Ovary (tissue), 9 donors: Measurements from ENCODE around the gene MED27. TPM values are rescaled to one million over a fixed set of nuclear protein-coding genes. Genes with fewer than 3 reads are reported as not detected.

Experiments used
- DNase-seq, 5 donors: peaks; one replicate each; pipeline ENCODE4 v3.0.0-alpha.2; 2019 to 2020
- H3K27ac ChIP-seq, 2 donors: fragments of 200-600 bp; one replicate each; pipeline versions ENCODE4 v1.5.1 to v1.8.0; 2019 to 2022
- H3K27me3 ChIP-seq: fragments of 200-600 bp; one replicate; pipeline ENCODE4 v1.8.0; 2022
- H3K36me3 ChIP-seq: fragments of 200-600 bp; sonication (generic); one replicate; pipeline ENCODE4 v1.5.1; 2019
- H3K4me1 ChIP-seq: one replicate; pipeline ENCODE4 v1.8.1; 2013; ENCODE audit warnings: mild to moderate bottlenecking, moderate library complexity; ENCODE audit not compliant: insufficient read depth
- H3K4me3 ChIP-seq: fragments of 200-600 bp; sonication (generic); one replicate; pipeline ENCODE4 v1.5.1; 2017
- H3K9me3 ChIP-seq, 2 donors: fragments of 200-600 bp in 1 of 2; sonication (generic) in 1 of 2; one replicate each; pipeline versions ENCODE4 v1.5.1 to v1.8.1; 2013 to 2019; ENCODE audit warnings: mild to moderate bottlenecking in 1 of 2, moderate library complexity in 1 of 2
- CTCF ChIP-seq, 3 donors: fragments of 450-650 bp in 2 of 3; fragments of 200-600 bp in 1 of 3; IDR thresholded peaks; one replicate each; pipeline versions ENCODE4 v1.5.1 to v1.8.0; 2016 to 2022; ENCODE audit warnings: antibody characterized with exemption in 3 of 3, mild to moderate bottlenecking in 1 of 3
- EP300 ChIP-seq: sonication (generic); formaldehyde crosslinking; IDR thresholded peaks from one replicate; pipeline ENCODE4 v1.6.1; 2017; ENCODE audit warnings: antibody characterized with exemption
- POLR2A ChIP-seq: fragments of 450-650 bp; IDR thresholded peaks from one replicate; pipeline ENCODE4 v1.6.1; 2017; ENCODE audit warnings: antibody characterized with exemption, mild to moderate bottlenecking, moderate library complexity
- WGBS, 3 donors: extraction: QIAGEN DNeasy Blood & Tissue Kit in 1 of 3; methylation state at CpG; one replicate each; pipeline versions ENCODE4 v1.1.5 to v1.1.7; 2013 to 2017; 5-methylcytosine and 5-hydroxymethylcytosine counted together
- intact Hi-C, 4 donors: fragments of 100-400 bp; cut with DNase I; formaldehyde crosslinking; loops; one replicate each; pipeline versions ENCODE4 v1.11.0 to v1.15.1; 2022 to 2023
- polyA plus RNA-seq, 2 donors: library from polyadenylated mRNA; stranded (reverse); fragments of 200-250 nt in 1 of 2; fragments of 350-450 nt in 1 of 2; fragmentation: Illumina TruSeq in 1 of 2; extraction: RNeasy Lipid Tissue Mini Kit (QIAGEN cat#74804) in 1 of 2; gene quantifications; one replicate each; pipeline ENCODE4 v1.2.3, GENCODE V29; 2013 to 2014
- total RNA-seq, 7 donors: library from RNA; depleted of rRNA in 2 of 7; stranded (reverse); fragments of >200 nt in 2 of 7; fragmentation: NEBNext Ultra II Directional in 3 of 7; extraction: Animal tissue kit (Norgen Biotek cat#: 25700) in 3 of 7; gene quantifications; one replicate each; pipeline versions ENCODE4 v1.1.0 to v1.2.4, GENCODE V29; 2016 to 2023
- donor health status: DM: no; HTN: no; CAD: no; lungs with moderate emphysema.
- donor health status: DM: no; HTN: no; CAD: no.
- donor health status: Bipolar disorder and iron deficiency.
- donor health status: DM: yes; HTN: yes; CAD: no.
- donor health status: DM: no; HTN: no; CAD: no.
- donor health status: DM: yes; HTN: yes; CAD: no.

The MED27 gene
- total and polyA plus RNA-seq, 9 donors, result 7.6 to 24.9 (median 17.4) TPM

DNA sequence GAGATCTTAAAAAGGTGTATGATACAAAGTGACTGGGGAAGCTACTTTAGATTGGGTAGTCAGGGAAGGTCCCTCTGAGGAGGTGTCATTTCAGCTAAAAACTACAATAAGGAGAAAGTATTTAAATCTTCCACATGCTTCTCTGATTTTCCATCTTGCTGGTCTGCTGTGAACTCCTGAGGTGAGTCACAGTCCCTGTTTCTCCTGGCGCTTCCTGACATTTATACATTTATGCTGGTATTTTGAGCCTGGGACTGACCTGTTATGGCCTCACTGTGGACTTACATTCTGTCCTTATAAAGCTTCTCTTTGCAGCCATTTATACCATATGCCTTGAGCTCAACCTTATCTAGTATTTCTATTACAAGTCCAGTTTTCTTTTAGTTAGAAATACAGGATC, 95.1 kb downstream of the MED27 start:
- intact Hi-C loops, result no loop called here
- Histone ChIP-seq H3K36me3 (no peaks in the 10 kb centered on the region), H3K9me3 (no peaks in the 10 kb centered on the region), H3K4me3 (no peak overlapping the region), H3K27me3 (no peaks in the 10 kb centered on the region), H3K27ac (no peak overlapping the region), H3K4me1 (no peaks in the 10 kb centered on the region)
- no peak for TF ChIP-seq EP300
- TF ChIP-seq POLR2A, result no peak
- no peak for TF ChIP-seq CTCF (IDR thresholded peaks at IDR 0.05)
- 96 to 100% (median 98%) methylated on average over 1 of the region's 1 CpG for WGBS, 3 donors
- no peak for DNase-seq

DNA sequence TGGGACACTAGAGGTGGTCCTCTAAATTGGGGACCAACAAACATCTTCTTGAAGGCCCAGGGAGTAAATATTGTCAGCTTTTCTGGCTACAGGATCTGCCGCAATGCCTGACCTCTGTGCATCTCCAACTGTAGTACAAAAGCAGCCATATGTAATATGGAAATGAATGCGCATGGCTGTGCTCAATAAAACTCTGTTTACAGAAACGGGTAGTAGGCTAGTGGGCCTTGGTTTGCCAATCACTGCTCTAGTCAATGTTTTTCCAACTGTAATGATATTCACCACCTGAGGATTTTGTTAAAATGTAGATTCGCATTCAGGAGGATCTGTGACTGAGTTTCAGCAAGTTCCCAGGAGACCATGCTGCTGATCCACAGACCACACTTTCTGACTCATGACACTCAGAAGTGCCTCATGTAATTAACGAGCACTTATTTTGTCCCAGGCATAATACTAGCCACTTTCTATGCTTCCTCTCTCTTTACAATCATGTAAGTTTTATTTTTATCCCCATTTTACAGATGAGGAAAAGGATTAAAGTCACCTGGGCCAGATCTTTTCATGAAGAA, 96.9 kb downstream of the MED27 start:
- no peak for DNase-seq
- TF ChIP-seq POLR2A (no peak), EP300 (no peak), CTCF (IDR thresholded peaks at IDR 0.05) (no peak)
- Histone ChIP-seq H3K27ac (no peak overlapping the region), H3K36me3 (no peaks in the 10 kb centered on the region), H3K27me3 (no peaks in the 10 kb centered on the region), H3K9me3 (no peaks in the 10 kb centered on the region), H3K4me1 (no peaks in the 10 kb centered on the region), H3K4me3 (no peak overlapping the region)
- 75 to 86% (median 86%) methylated on average over 5 of the region's 5 CpGs for WGBS, 3 donors
- intact Hi-C loops, result no loop called here

DNA sequence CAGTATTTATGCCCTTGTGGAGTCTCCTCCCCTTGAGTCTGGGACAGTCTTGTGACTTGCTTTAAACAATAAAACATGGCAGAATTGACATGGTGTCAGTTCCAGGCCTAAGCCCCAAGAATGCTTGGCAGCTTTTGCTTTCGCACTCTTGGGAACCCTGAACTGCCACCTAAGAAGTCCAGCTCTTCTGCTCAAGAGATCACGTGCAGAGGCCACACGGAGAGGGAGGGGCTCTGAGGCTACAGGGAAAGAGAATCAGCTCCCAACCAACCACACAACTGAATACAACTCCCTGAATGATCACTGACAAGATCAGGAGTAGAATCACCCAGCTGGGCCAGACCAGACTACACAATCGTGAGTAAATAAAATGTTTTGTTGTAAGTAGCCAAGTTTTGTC, 97.6 kb downstream of the MED27 start:
- no peak for DNase-seq
- Histone ChIP-seq H3K9me3 (no peaks in the 10 kb centered on the region), H3K27me3 (no peaks in the 10 kb centered on the region), H3K4me1 (no peaks in the 10 kb centered on the region), H3K27ac (no peak overlapping the region), H3K4me3 (no peak overlapping the region), H3K36me3 (no peaks in the 10 kb centered on the region)
- intact Hi-C loops, result no loop called here
- TF ChIP-seq EP300 (no peak), CTCF (IDR thresholded peaks at IDR 0.05) (no peak), POLR2A (no peak)
- 86 to 88% (median 87%) methylated on average over 4 of the region's 4 CpGs for WGBS, 3 donors

GRCh38 chr9:131981116-131981776, 98.4 kb downstream of the MED27 start:
- H3K27me3 ChIP-seq, result no peaks in the 10 kb centered on the region
- H3K4me3 ChIP-seq, result no peak overlapping the region
- WGBS, 3 donors, result 65 to 66% (median 65%) methylated on average over 8 of the region's 8 CpGs
- H3K9me3 ChIP-seq, result no peaks in the 10 kb centered on the region
- H3K4me1 ChIP-seq, result no peaks in the 10 kb centered on the region
- intact Hi-C loops, result no loop called here
- no peak for DNase-seq
- H3K27ac ChIP-seq, result no peak overlapping the region
- H3K36me3 ChIP-seq, result no peaks in the 10 kb centered on the region
- TF ChIP-seq EP300, result no peak
- TF ChIP-seq POLR2A, result no peak
- TF ChIP-seq CTCF (IDR thresholded peaks at IDR 0.05), result no peak
